Measurements from ENCODE around the gene GLIPR2. TPM values are rescaled to one million over a fixed set of nuclear protein-coding genes. Genes with fewer than 3 reads are reported as not detected.

GLIPR2 gene
- total RNA-seq, 1 experiment from 2014 or later: 0.96 TPM

GRCh38 chr9:36092014-36092413, 44.5 kb upstream of the GLIPR2 start:
- Mint-ChIP-seq H3K4me3 (ENCODE audit: unreplicated experiment) (no peak overlapping the region), H3K4me1 (ENCODE audit: insufficient read depth, unreplicated experiment) (no peaks in the 10 kb centered on the region), H3K36me3 (ENCODE audit: insufficient read depth, unreplicated experiment) (no peaks in the 10 kb centered on the region), H3K9me3 (ENCODE audit: unreplicated experiment) (no peaks in the 10 kb centered on the region), H3K27me3 (ENCODE audit: insufficient read depth, unreplicated experiment) (no peaks in the 10 kb centered on the region), H3K27ac (ENCODE audit: low read depth, unreplicated experiment) (no peak overlapping the region)
- BruUV-seq (replicated peaks): no TSS peak
- intact Hi-C loops (cut with micrococcal nuclease): no loop called here
- DNase-seq (ENCODE audit: unreplicated experiment): no peak
- no peak for TF ChIP-seq CTCF (IDR thresholded peaks at IDR 0.05; ENCODE audit: unreplicated experiment)
- CTCF ChIA-PET: interaction anchor here (0.7 to 2.3 kb wide), 3 partner anchors 11 to 74 kb away, joined by 4 to 13 read pairs (median 5); no protein-coding TSS in a partner anchor
- POLR2A ChIA-PET: interaction anchor here (2.0 kb wide), 1 partner anchor 9 kb away, joined by 8 read pairs; no protein-coding TSS in a partner anchor

- Mint-ChIP-seq H3K4me3 (ENCODE audit: unreplicated experiment) (no peak overlapping the region), H3K36me3 (ENCODE audit: insufficient read depth, unreplicated experiment) (no peaks in the 10 kb centered on the region), H3K4me1 (ENCODE audit: insufficient read depth, unreplicated experiment) (no peaks in the 10 kb centered on the region), H3K9me3 (ENCODE audit: unreplicated experiment) (no peaks in the 10 kb centered on the region), H3K27me3 (ENCODE audit: insufficient read depth, unreplicated experiment) (no peaks in the 10 kb centered on the region), H3K27ac (ENCODE audit: low read depth, unreplicated experiment) (no peak overlapping the region)
- intact Hi-C loops (cut with micrococcal nuclease): no loop called here
- DNase-seq (ENCODE audit: unreplicated experiment): no peak
- ChIA-PET POLR2A (interaction anchor here (0.6 kb wide), 1 partner anchor 107 kb away, joined by 4 read pairs; no protein-coding TSS in a partner anchor), CTCF (interaction anchor here (0.6 to 2.3 kb wide), 3 partner anchors 10 to 109 kb away, joined by 5 to 13 read pairs (median 5); no protein-coding TSS in a partner anchor)
- no TSS peak for BruUV-seq (replicated peaks)
- no peak for TF ChIP-seq CTCF (IDR thresholded peaks at IDR 0.05; ENCODE audit: unreplicated experiment)
Observed at GRCh38 chr9:36092509-36093215, 43.9 kb upstream of the GLIPR2 start.

- H3K27me3 Mint-ChIP-seq (ENCODE audit: insufficient read depth, unreplicated experiment): no peaks in the 10 kb centered on the region
- no peak overlapping the region for H3K27ac Mint-ChIP-seq (ENCODE audit: low read depth, unreplicated experiment)
- DNase-seq (ENCODE audit: unreplicated experiment): no peak
- H3K4me1 Mint-ChIP-seq (ENCODE audit: insufficient read depth, unreplicated experiment): no peaks in the 10 kb centered on the region
- no TSS peak for BruUV-seq (replicated peaks)
- H3K9me3 Mint-ChIP-seq (ENCODE audit: unreplicated experiment): no peaks in the 10 kb centered on the region
- H3K4me3 Mint-ChIP-seq (ENCODE audit: unreplicated experiment): no peak overlapping the region
- TF ChIP-seq CTCF (IDR thresholded peaks at IDR 0.05; ENCODE audit: unreplicated experiment): no peak
- no peaks in the 10 kb centered on the region for H3K36me3 Mint-ChIP-seq (ENCODE audit: insufficient read depth, unreplicated experiment)
- POLR2A ChIA-PET: no interaction called here
- intact Hi-C loops (cut with micrococcal nuclease): no loop called here
- CTCF ChIA-PET: interaction anchor here (0.6 to 2.3 kb wide), 3 partner anchors 9 to 109 kb away, joined by 5 to 13 read pairs (median 5); no protein-coding TSS in a partner anchor
Observed at GRCh38 chr9:36093384-36093783, 43.1 kb upstream of the GLIPR2 start.

- POLR2A ChIA-PET: interaction anchor here (0.6 to 2.2 kb wide), 2 partner anchors 9 to 13 kb away, joined by 3 to 8 read pairs; no protein-coding TSS in a partner anchor
Observed at GRCh38 chr9:36099718-36100117, 36.8 kb upstream of the GLIPR2 start.

More at GRCh38 chr9:36099718-36100117, 36.8 kb upstream of the GLIPR2 start:
- Mint-ChIP-seq H3K4me3 (ENCODE audit: unreplicated experiment) (no peak overlapping the region), H3K27ac (ENCODE audit: low read depth, unreplicated experiment) (no peak overlapping the region), H3K9me3 (ENCODE audit: unreplicated experiment) (no peaks in the 10 kb centered on the region), H3K27me3 (ENCODE audit: insufficient read depth, unreplicated experiment) (no peaks in the 10 kb centered on the region), H3K4me1 (ENCODE audit: insufficient read depth, unreplicated experiment) (no peaks in the 10 kb centered on the region), H3K36me3 (ENCODE audit: insufficient read depth, unreplicated experiment) (no peaks in the 10 kb centered on the region)
- no TSS peak for BruUV-seq (replicated peaks)
- CTCF ChIA-PET: interaction anchor here (0.6 to 4.8 kb wide), 2 partner anchors 14 to 108 kb away, joined by 3 to 42 read pairs; no protein-coding TSS in a partner anchor
- no peak for DNase-seq (ENCODE audit: unreplicated experiment)
- intact Hi-C loops (cut with micrococcal nuclease): no loop called here
- TF ChIP-seq CTCF (IDR thresholded peaks at IDR 0.05; ENCODE audit: unreplicated experiment): no peak

All from MCF 10A (cell line).